Measurements from ENCODE around the gene ZNF497.

GRCh38 chr19:58338825-58339558 lies 23.6 kb downstream of the ZNF497 start:
- no peak for TF ChIP-seq POLR2A (IDR thresholded peaks at IDR 0.05)
- TF ChIP-seq, protein P1, sequence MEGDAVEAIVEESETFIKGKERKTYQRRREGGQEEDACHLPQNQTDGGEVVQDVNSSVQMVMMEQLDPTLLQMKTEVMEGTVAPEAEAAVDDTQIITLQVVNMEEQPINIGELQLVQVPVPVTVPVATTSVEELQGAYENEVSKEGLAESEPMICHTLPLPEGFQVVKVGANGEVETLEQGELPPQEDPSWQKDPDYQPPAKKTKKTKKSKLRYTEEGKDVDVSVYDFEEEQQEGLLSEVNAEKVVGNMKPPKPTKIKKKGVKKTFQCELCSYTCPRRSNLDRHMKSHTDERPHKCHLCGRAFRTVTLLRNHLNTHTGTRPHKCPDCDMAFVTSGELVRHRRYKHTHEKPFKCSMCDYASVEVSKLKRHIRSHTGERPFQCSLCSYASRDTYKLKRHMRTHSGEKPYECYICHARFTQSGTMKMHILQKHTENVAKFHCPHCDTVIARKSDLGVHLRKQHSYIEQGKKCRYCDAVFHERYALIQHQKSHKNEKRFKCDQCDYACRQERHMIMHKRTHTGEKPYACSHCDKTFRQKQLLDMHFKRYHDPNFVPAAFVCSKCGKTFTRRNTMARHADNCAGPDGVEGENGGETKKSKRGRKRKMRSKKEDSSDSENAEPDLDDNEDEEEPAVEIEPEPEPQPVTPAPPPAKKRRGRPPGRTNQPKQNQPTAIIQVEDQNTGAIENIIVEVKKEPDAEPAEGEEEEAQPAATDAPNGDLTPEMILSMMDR (IDR thresholded peaks at IDR 0.05), result no peak

Measured in Peyer's patch (tissue), 4 donors.